Endothelial cell (in vitro differentiated cells): ENCODE data around the gene DCBLD1. TPM values are rescaled to one million over a fixed set of nuclear protein-coding genes. Genes with fewer than 3 reads are reported as not detected.

Experiments
- DNase-seq: peaks from one replicate; pipeline ENCODE4 v3.0.0; 2021; ENCODE audit warnings: low spot score
- H3K27ac Mint-ChIP-seq: one replicate; pipeline ENCODE4 v1.8.0; 2021; ENCODE audit warnings: mixed read lengths, inconsistent platforms; ENCODE audit not compliant: unreplicated experiment
- H3K27me3 Mint-ChIP-seq: one replicate; pipeline ENCODE4 v1.8.0; 2021; ENCODE audit warnings: mild to moderate bottlenecking, moderate library complexity, mixed read lengths, inconsistent platforms; ENCODE audit not compliant: unreplicated experiment
- H3K36me3 Mint-ChIP-seq: one replicate; pipeline ENCODE4 v1.8.0; 2021; ENCODE audit warnings: mild to moderate bottlenecking, low read depth, mixed read lengths, inconsistent platforms; ENCODE audit not compliant: unreplicated experiment
- H3K4me1 Mint-ChIP-seq: one replicate; pipeline ENCODE4 v1.8.0; 2021; ENCODE audit warnings: mild to moderate bottlenecking, mixed read lengths, inconsistent platforms; ENCODE audit not compliant: unreplicated experiment
- H3K4me3 Mint-ChIP-seq: one replicate; pipeline ENCODE4 v1.8.0; 2021; ENCODE audit warnings: mild to moderate bottlenecking, mixed read lengths, inconsistent platforms; ENCODE audit not compliant: unreplicated experiment
- H3K9me3 Mint-ChIP-seq: one replicate; pipeline ENCODE4 v1.8.0; 2021; ENCODE audit warnings: mixed read lengths, inconsistent platforms; ENCODE audit not compliant: unreplicated experiment
- total RNA-seq: library from RNA; stranded (reverse); fragmentation: NEBNext Ultra II Directional; extraction: Animal tissue kit (Norgen Biotek cat#: 25700); gene quantifications from one replicate; pipeline ENCODE4 v1.2.1, GENCODE V29; 2021; ENCODE audit not compliant: unreplicated experiment
- TF ChIP-seq, protein P1 (sequence below): fragments of 200-600 bp; sonication (generic); IDR thresholded peaks from one replicate; pipeline ENCODE4 v1.5.0; 2021; ENCODE audit warnings: antibody characterized with exemption; ENCODE audit not compliant: unreplicated experiment

The DCBLD1 gene
- total RNA-seq, 1 donor from 2014 or later: 203 TPM

- TF ChIP-seq, protein P1, sequence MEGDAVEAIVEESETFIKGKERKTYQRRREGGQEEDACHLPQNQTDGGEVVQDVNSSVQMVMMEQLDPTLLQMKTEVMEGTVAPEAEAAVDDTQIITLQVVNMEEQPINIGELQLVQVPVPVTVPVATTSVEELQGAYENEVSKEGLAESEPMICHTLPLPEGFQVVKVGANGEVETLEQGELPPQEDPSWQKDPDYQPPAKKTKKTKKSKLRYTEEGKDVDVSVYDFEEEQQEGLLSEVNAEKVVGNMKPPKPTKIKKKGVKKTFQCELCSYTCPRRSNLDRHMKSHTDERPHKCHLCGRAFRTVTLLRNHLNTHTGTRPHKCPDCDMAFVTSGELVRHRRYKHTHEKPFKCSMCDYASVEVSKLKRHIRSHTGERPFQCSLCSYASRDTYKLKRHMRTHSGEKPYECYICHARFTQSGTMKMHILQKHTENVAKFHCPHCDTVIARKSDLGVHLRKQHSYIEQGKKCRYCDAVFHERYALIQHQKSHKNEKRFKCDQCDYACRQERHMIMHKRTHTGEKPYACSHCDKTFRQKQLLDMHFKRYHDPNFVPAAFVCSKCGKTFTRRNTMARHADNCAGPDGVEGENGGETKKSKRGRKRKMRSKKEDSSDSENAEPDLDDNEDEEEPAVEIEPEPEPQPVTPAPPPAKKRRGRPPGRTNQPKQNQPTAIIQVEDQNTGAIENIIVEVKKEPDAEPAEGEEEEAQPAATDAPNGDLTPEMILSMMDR: no peak
- Mint-ChIP-seq H3K27ac (no peak overlapping the region), H3K36me3 (no peaks in the 10 kb centered on the region), H3K4me1 (peaks cover 25% of the 10 kb centered on the region), H3K4me3 (no peak overlapping the region), H3K27me3 (peaks cover under 1% of the 10 kb centered on the region), H3K9me3 (no peaks in the 10 kb centered on the region)
- no peak for DNase-seq
Measured at GRCh38 chr6:117451671-117452070, 30.8 kb upstream of the DCBLD1 start.

- no peak for DNase-seq
- no peak overlapping the region for H3K27ac Mint-ChIP-seq
- no peaks in the 10 kb centered on the region for H3K36me3 Mint-ChIP-seq
- H3K4me1 Mint-ChIP-seq: peaks cover 11% of the 10 kb centered on the region
- H3K27me3 Mint-ChIP-seq: no peaks in the 10 kb centered on the region
- no peaks in the 10 kb centered on the region for H3K9me3 Mint-ChIP-seq
- H3K4me3 Mint-ChIP-seq: no peak overlapping the region
- TF ChIP-seq, protein P1: no peak
Measured at GRCh38 chr6:117456250-117456649, 26.2 kb upstream of the DCBLD1 start.

DNA sequence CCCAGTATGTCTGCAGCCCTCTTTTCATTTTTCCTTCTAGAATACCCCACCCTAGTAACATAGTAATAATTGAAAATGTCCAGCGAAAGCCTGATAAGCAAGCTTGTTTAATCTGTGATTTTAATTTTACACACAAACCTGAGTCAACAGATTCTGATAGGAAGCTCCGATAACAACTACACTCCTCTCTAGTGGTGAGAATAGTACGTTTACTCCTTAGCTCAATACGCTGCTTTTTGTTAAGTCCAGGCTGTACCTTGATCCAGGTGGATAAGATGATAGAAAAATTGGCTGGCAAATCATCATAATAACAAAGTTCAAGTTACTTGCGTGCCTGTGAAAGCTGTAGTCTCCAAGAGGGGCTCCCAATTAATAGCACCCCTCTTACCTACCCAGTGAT is 25.5 kb upstream of the DCBLD1 start:
- H3K27me3 Mint-ChIP-seq: no peaks in the 10 kb centered on the region
- H3K9me3 Mint-ChIP-seq: no peaks in the 10 kb centered on the region
- H3K4me3 Mint-ChIP-seq: no peak overlapping the region
- TF ChIP-seq, protein P1: no peak
- H3K36me3 Mint-ChIP-seq: no peaks in the 10 kb centered on the region
- H3K4me1 Mint-ChIP-seq: peaks cover 4% of the 10 kb centered on the region
- no peak for DNase-seq
- no peak overlapping the region for H3K27ac Mint-ChIP-seq

DNA sequence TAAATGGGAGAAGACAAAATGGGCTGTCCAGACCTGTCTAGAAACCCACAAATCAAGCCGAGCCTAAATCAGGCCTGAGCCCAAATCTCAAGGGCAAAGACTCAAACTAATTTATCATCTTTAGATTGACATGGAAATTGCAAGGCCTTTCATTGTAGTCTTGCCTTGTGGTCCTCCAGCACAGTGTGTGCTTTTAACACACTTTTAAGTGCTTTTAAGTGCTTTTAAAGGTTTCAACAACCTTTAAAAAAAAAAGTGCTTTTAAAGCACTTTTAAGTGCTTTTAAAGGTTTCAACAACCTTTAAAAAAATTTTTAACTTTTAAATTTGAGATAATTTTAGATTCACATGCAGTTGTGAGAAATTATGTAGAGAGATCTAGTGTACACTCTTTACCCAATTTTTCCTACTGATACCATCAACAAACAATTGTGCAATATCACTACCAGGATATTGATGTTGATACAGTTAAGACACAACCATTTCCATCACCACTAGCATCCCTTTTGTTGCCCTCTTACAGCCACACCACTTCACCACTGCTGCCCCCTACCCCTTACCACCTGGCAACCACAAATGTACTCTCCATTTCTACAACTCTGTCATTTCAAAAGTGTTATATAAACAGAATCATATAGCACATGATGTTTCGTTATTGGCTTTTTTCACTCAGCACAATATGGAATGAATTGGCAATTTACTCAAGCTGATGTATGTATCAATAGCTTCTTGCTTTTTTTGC is 23.1 kb upstream of the DCBLD1 start:
- Mint-ChIP-seq H3K4me3 (no peak overlapping the region), H3K27ac (no peak overlapping the region), H3K9me3 (no peaks in the 10 kb centered on the region), H3K27me3 (peaks cover 2% of the 10 kb centered on the region), H3K36me3 (no peaks in the 10 kb centered on the region), H3K4me1 (no peaks in the 10 kb centered on the region)
- TF ChIP-seq, protein P1: no peak
- no peak for DNase-seq

GRCh38 chr6:117463762-117464665 is 18.5 kb upstream of the DCBLD1 start:
- H3K27me3 Mint-ChIP-seq: peaks cover 2% of the 10 kb centered on the region
- TF ChIP-seq, protein P1: no peak
- peaks cover 8% of the 10 kb centered on the region for H3K4me1 Mint-ChIP-seq
- DNase-seq: no peak
- H3K4me3 Mint-ChIP-seq: no peak overlapping the region
- H3K36me3 Mint-ChIP-seq: no peaks in the 10 kb centered on the region
- H3K9me3 Mint-ChIP-seq: no peaks in the 10 kb centered on the region
- no peak overlapping the region for H3K27ac Mint-ChIP-seq
